ENCODE results near the gene GRID1.

GRCh38 chr10:85787393-85787792, 579.2 kb downstream of the GRID1 start:
- TF ChIP-seq, protein P1, sequence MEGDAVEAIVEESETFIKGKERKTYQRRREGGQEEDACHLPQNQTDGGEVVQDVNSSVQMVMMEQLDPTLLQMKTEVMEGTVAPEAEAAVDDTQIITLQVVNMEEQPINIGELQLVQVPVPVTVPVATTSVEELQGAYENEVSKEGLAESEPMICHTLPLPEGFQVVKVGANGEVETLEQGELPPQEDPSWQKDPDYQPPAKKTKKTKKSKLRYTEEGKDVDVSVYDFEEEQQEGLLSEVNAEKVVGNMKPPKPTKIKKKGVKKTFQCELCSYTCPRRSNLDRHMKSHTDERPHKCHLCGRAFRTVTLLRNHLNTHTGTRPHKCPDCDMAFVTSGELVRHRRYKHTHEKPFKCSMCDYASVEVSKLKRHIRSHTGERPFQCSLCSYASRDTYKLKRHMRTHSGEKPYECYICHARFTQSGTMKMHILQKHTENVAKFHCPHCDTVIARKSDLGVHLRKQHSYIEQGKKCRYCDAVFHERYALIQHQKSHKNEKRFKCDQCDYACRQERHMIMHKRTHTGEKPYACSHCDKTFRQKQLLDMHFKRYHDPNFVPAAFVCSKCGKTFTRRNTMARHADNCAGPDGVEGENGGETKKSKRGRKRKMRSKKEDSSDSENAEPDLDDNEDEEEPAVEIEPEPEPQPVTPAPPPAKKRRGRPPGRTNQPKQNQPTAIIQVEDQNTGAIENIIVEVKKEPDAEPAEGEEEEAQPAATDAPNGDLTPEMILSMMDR (IDR thresholded peaks at IDR 0.05): no peak
- no peak for TF ChIP-seq EP300 (IDR thresholded peaks at IDR 0.05; ENCODE audit: low read depth)
